Vagina (tissue), 2 donors: ENCODE data around the gene STON2. TPM values are rescaled to one million over a fixed set of nuclear protein-coding genes. Genes with fewer than 3 reads are reported as not detected.
"Not testable (repeated sequence)": the region's sequence is repeated elsewhere in the genome, so short reads cannot be mapped to it uniquely, and the experiment has no call there.

Experiments used
- DNase-seq, 2 donors: peaks; one replicate each; pipeline ENCODE4 v3.0.0-alpha.2; 2017; ENCODE audit errors: extremely low spot score in 2 of 2
- H3K27ac ChIP-seq: fragments of 200-600 bp; sonication (generic); one replicate; pipeline ENCODE4 v1.5.1; 2019
- H3K27me3 ChIP-seq: fragments of 200-600 bp; sonication (generic); one replicate; pipeline ENCODE4 v1.5.1; 2019
- H3K36me3 ChIP-seq, 2 donors: fragments of 200-600 bp; sonication (generic); one replicate each; pipeline ENCODE4 v1.5.1; 2017 to 2019
- H3K4me1 ChIP-seq: fragments of 200-600 bp; sonication (generic); one replicate; pipeline ENCODE4 v1.5.1; 2019
- H3K4me3 ChIP-seq, 2 donors: fragments of 200-600 bp; sonication (generic); 1 replicate in 1 of 2; 2 replicates in 1 of 2; pipeline ENCODE4 v1.5.1; 2016 to 2019
- H3K9me3 ChIP-seq: fragments of 200-600 bp; sonication (generic); one replicate; pipeline ENCODE4 v1.5.1; 2019
- CTCF ChIP-seq, 3 experiments: fragments of 450-650 bp in 2 of 3; fragments of 200-600 bp in 1 of 3; sonication (generic) in 1 of 3; IDR thresholded peaks; one replicate each; pipeline ENCODE4 v1.5.1; 2017 to 2019; ENCODE audit warnings: antibody characterized with exemption in 3 of 3, mild to moderate bottlenecking in 2 of 3, moderate library complexity in 2 of 3
- POLR2A ChIP-seq, 2 donors: fragments of 450-650 bp; IDR thresholded peaks; one replicate each; pipeline ENCODE4 v1.6.1; 2017; ENCODE audit warnings: antibody characterized with exemption in 2 of 2, mild to moderate bottlenecking in 2 of 2, moderate library complexity in 2 of 2
- POLR2AphosphoS5 ChIP-seq, 2 donors: sonication (generic); formaldehyde crosslinking; IDR thresholded peaks; one replicate each; pipeline ENCODE4 v1.9.0; 2017; ENCODE audit warnings: antibody characterized with exemption in 2 of 2, mild to moderate bottlenecking in 2 of 2, low read depth in 1 of 2; ENCODE audit not compliant: insufficient read depth in 1 of 2
- intact Hi-C: fragments of 100-400 bp; cut with DNase I; formaldehyde crosslinking; loops from one replicate; pipeline ENCODE4 v1.15.1; 2023
- total RNA-seq: library from RNA; depleted of rRNA; stranded (reverse); fragments of >200 nt; gene quantifications from one replicate; pipeline ENCODE4 v1.2.3, GENCODE V29; 2016

STON2 gene
- total RNA-seq, 1 donor from 2014 or later = 39.8 TPM

GRCh38 chr14:81385419-81385818 is 14.7 kb downstream of the STON2 start:
- Histone ChIP-seq H3K4me1 (peaks cover 6% of the 10 kb centered on the region), H3K36me3 (no peaks in the 10 kb centered on the region), H3K27ac (no peak overlapping the region), H3K27me3 (no peaks in the 10 kb centered on the region), H3K9me3 (no peaks in the 10 kb centered on the region), H3K4me3 (no peak overlapping the region)
- no peak for DNase-seq
- no peak for TF ChIP-seq POLR2AphosphoS5 (IDR thresholded peaks at IDR 0.05; ENCODE audit: insufficient read depth in 1 of 2, low read depth in 1 of 2)
- TF ChIP-seq POLR2A (IDR thresholded peaks at IDR 0.05) = no peak
- TF ChIP-seq CTCF (IDR thresholded peaks at IDR 0.05) = no peak
- intact Hi-C loops = no loop called here

- Histone ChIP-seq H3K4me1 (peaks cover 6% of the 10 kb centered on the region), H3K4me3 (no peak overlapping the region), H3K27me3 (no peaks in the 10 kb centered on the region), H3K9me3 (no peaks in the 10 kb centered on the region), H3K27ac (no peak overlapping the region), H3K36me3 (no peaks in the 10 kb centered on the region)
- no peak for DNase-seq
- intact Hi-C loops = no loop called here
- no peak for TF ChIP-seq POLR2AphosphoS5 (IDR thresholded peaks at IDR 0.05; ENCODE audit: insufficient read depth in 1 of 2, low read depth in 1 of 2)
- no peak for TF ChIP-seq POLR2A (IDR thresholded peaks at IDR 0.05)
- no peak for TF ChIP-seq CTCF (IDR thresholded peaks at IDR 0.05)
These were observed 15.2 kb downstream of the STON2 start for GRCh38 chr14:81384900-81385299.

GRCh38 chr14:81382517-81383225 is 17.5 kb downstream of the STON2 start:
- no peak for DNase-seq
- no peak for TF ChIP-seq CTCF (IDR thresholded peaks at IDR 0.05)
- TF ChIP-seq POLR2A (IDR thresholded peaks at IDR 0.05) = no peak
- no peak for TF ChIP-seq POLR2AphosphoS5 (IDR thresholded peaks at IDR 0.05; ENCODE audit: insufficient read depth in 1 of 2, low read depth in 1 of 2)
- Histone ChIP-seq H3K4me3 (no peak overlapping the region), H3K9me3 (no peaks in the 10 kb centered on the region), H3K27me3 (no peaks in the 10 kb centered on the region), H3K36me3 (no peaks in the 10 kb centered on the region), H3K27ac (no peak overlapping the region), H3K4me1 (peaks cover 6% of the 10 kb centered on the region)
- intact Hi-C loops = no loop called here

GRCh38 chr14:81380009-81380408 is 20.1 kb downstream of the STON2 start:
- H3K36me3 ChIP-seq, H3K27ac ChIP-seq, H3K4me1 ChIP-seq, H3K27me3 ChIP-seq, intact Hi-C loops, H3K9me3 ChIP-seq, H3K4me3 ChIP-seq, DNase-seq: not testable (repeated sequence)

- no peak for TF ChIP-seq POLR2A (IDR thresholded peaks at IDR 0.05)
- TF ChIP-seq POLR2AphosphoS5 (IDR thresholded peaks at IDR 0.05; ENCODE audit: insufficient read depth in 1 of 2, low read depth in 1 of 2) = no peak
- TF ChIP-seq CTCF (IDR thresholded peaks at IDR 0.05) = no peak
- Histone ChIP-seq H3K27ac (no peak overlapping the region), H3K4me3 (no peak overlapping the region), H3K4me1 (no peaks in the 10 kb centered on the region), H3K9me3 (no peaks in the 10 kb centered on the region), H3K27me3 (no peaks in the 10 kb centered on the region), H3K36me3 (no peaks in the 10 kb centered on the region)
- no peak for DNase-seq
- intact Hi-C loops = no loop called here
These were observed 28.3 kb downstream of the STON2 start for GRCh38 chr14:81371802-81372201.
